Endothelial cell of umbilical vein (primary cell): ENCODE results near the gene TFDP3. TPM values are rescaled to one million over a fixed set of nuclear protein-coding genes. Genes with fewer than 3 reads are reported as not detected.

ENCODE experiments used
- BruUV-seq: library from RNA; stranded (reverse); fragments of 400-500 nt; replicated peaks from 2 replicates; lab custom pipeline; 2021; lab: Mats Ljungman, UMichigan
- CTCF ChIA-PET: fragments of 300-600, 350-600 bp; sonication (Branson Sonifier 250); formaldehyde crosslinking; loops from one replicate; lab custom pipeline; 2021; ENCODE audit warnings: antibody characterized with exemption, inconsistent platforms; lab: Charles Lee
- POLR2A ChIA-PET: fragments of 300-600, 350-600 bp; sonication (Branson Sonifier 250); formaldehyde crosslinking; loops from one replicate; lab custom pipeline; 2021; ENCODE audit warnings: antibody characterized with exemption, inconsistent platforms; lab: Charles Lee
- DNase-seq: peaks from one replicate; pipeline ENCODE4 v3.0.0-alpha.2; 2011; ENCODE audit warnings: low read depth, low spot score
- FAIRE-seq: peaks from 2 replicates; lab custom pipeline; 2011; peaks lifted over from hg19 to GRCh38; lab: Jason Lieb, UNC
- H2AFZ ChIP-seq: 2 replicates; pipeline ENCODE4 v1.6.0; 2012; ENCODE audit warnings: low read depth, low read length, control low read depth, inconsistent platforms
- H3K27ac ChIP-seq: 2 replicates; pipeline ENCODE4 v1.5.1; 2011; ENCODE audit warnings: low read depth, mild to moderate bottlenecking, control low read depth, low read length, moderate library complexity; ENCODE audit not compliant: insufficient read depth
- H3K27me3 ChIP-seq, 2 experiments: 2 replicates each; pipeline versions ENCODE4 v1.6.0 to v1.6.1; 2011; ENCODE audit warnings: low read length in 2 of 2, mixed read lengths in 1 of 2; ENCODE audit not compliant: control insufficient read depth in 2 of 2, insufficient read depth in 2 of 2
- H3K36me3 ChIP-seq, 2 experiments: 2 replicates in 1 of 2; 3 replicates in 1 of 2; pipeline ENCODE4 v1.5.1; 2011; ENCODE audit warnings: low read length in 2 of 2, mild to moderate bottlenecking in 1 of 2, moderate library complexity in 1 of 2; ENCODE audit not compliant: control insufficient read depth in 2 of 2, insufficient read depth in 2 of 2; ENCODE audit errors: extremely low read depth in 1 of 2
- H3K4me1 ChIP-seq: 3 replicates; pipeline ENCODE4 v1.5.1; 2011; ENCODE audit warnings: mild to moderate bottlenecking, low read length; ENCODE audit not compliant: control insufficient read depth, insufficient read depth; ENCODE audit errors: extremely low read depth
- H3K4me2 ChIP-seq: 2 replicates; pipeline ENCODE4 v1.6.1; 2011; ENCODE audit warnings: low read length, control low read depth, mixed read lengths; ENCODE audit not compliant: insufficient read depth
- H3K4me3 ChIP-seq, 3 experiments: fragments of 200-600 bp in 1 of 3; sonication (generic), shearing (Covaris generic) in 1 of 3; replicated peaks in 1 of 3; 2 replicates each; pipeline ENCODE4 v1.5.1; 2011 to 2016; ENCODE audit warnings: control low read depth in 3 of 3, low read length in 3 of 3, mild to moderate bottlenecking in 2 of 3, inconsistent platforms in 1 of 3, low read depth in 1 of 3, moderate library complexity in 1 of 3; ENCODE audit not compliant: insufficient read depth in 1 of 3
- H3K79me2 ChIP-seq: 2 replicates; pipeline ENCODE4 v1.6.0; 2012; ENCODE audit warnings: low read length, inconsistent platforms; ENCODE audit not compliant: control insufficient read depth, insufficient read depth
- H3K9ac ChIP-seq: replicated peaks from 2 replicates; pipeline ENCODE3; 2011; ENCODE audit warnings: low read length, control low read depth; ENCODE audit not compliant: insufficient read depth; ENCODE audit errors: extremely low read depth
- H3K9me1 ChIP-seq: replicated peaks from 3 replicates; pipeline ENCODE4 v1.6.0; 2011; ENCODE audit warnings: mild to moderate bottlenecking, low read length; ENCODE audit not compliant: control insufficient read depth, insufficient read depth; ENCODE audit errors: extremely low read depth
- H3K9me3 ChIP-seq: replicated peaks from 2 replicates; pipeline ENCODE4 v1.5.1; 2012; ENCODE audit warnings: low read length, inconsistent platforms; ENCODE audit not compliant: control insufficient read depth, insufficient read depth
- H4K20me1 ChIP-seq: replicated peaks from 2 replicates; pipeline ENCODE3; 2011; ENCODE audit warnings: mild to moderate bottlenecking, low read length; ENCODE audit not compliant: control insufficient read depth, insufficient read depth; ENCODE audit errors: extremely low read depth
- EZH2 ChIP-seq: IDR thresholded peaks from 2 replicates; pipeline ENCODE4 v1.6.1; 2012; ENCODE audit warnings: borderline replicate concordance, low read depth, mild to moderate bottlenecking, moderate library complexity, low read length, inconsistent platforms; ENCODE audit not compliant: severe bottlenecking
- FOS ChIP-seq: IDR thresholded peaks from 2 replicates; pipeline ENCODE4 v1.6.1; 2011; ENCODE audit warnings: mild to moderate bottlenecking, low read length, moderate library complexity, borderline replicate concordance; ENCODE audit not compliant: insufficient read depth
- GATA2 ChIP-seq: IDR thresholded peaks from 2 replicates; pipeline ENCODE4 v1.7.0; 2011; ENCODE audit warnings: low read depth, mild to moderate bottlenecking, moderate library complexity, mixed read lengths, low read length; ENCODE audit not compliant: insufficient read length, insufficient read depth
- JUN ChIP-seq: IDR thresholded peaks from 2 replicates; pipeline ENCODE4 v1.6.1; 2011; ENCODE audit warnings: borderline replicate concordance, low read depth; ENCODE audit not compliant: insufficient read length, insufficient read depth
- MYC ChIP-seq: IDR thresholded peaks from one replicate; pipeline ENCODE4 v1.6.1; 2011; ENCODE audit warnings: mild to moderate bottlenecking, low read depth, low read length
- POLR2A ChIP-seq: IDR thresholded peaks from 2 replicates; pipeline ENCODE4 v1.6.1; 2012; ENCODE audit warnings: low read depth, mild to moderate bottlenecking, control low read depth, low read length
- POLR2AphosphoS5 ChIP-seq: IDR thresholded peaks from 2 replicates; pipeline ENCODE4 v1.6.1; 2012; ENCODE audit warnings: low read depth, mild to moderate bottlenecking, control low read depth, low read length, moderate library complexity; ENCODE audit not compliant: insufficient read depth
- dilution Hi-C: fragments of 300-500 bp; cut with MboI; formaldehyde crosslinking; loops from one replicate; pipeline ENCODE4 v1.15.0; 2019; ENCODE audit warnings: low sequenced_read_pairs; ENCODE audit not compliant: extremely low pct_ligation_motif_present
- intact Hi-C: fragments of 100-400 bp; cut with micrococcal nuclease; formaldehyde crosslinking; loops from one replicate; pipeline ENCODE4 v1.10.0; 2022
- polyA plus RNA-seq, 4 experiments: library from polyadenylated mRNA; depleted of rRNA in 3 of 4; stranded (reverse) in 3 of 4; unstranded in 1 of 4; fragments of >200 nt; gene quantifications; 2 replicates each; pipeline versions ENCODE4 v1.2.1 to v1.2.3, GENCODE V29; 2011 to 2012; ENCODE audit warnings: missing spikeins in 1 of 4
- total RNA-seq: library from RNA; stranded (reverse); gene quantifications from 2 replicates; pipeline ENCODE4 v1.2.3, GENCODE V29; 2021
- TF ChIP-seq, protein P1 (sequence below), 2 donors: IDR thresholded peaks; 1 replicate in 1 of 2; 2 replicates in 1 of 2; pipeline ENCODE4 v1.5.1; 2011; ENCODE audit warnings: low read length in 2 of 2, mild to moderate bottlenecking in 2 of 2, moderate library complexity in 2 of 2, control low read depth in 1 of 2, inconsistent platforms in 1 of 2, low read depth in 1 of 2; ENCODE audit not compliant: insufficient read depth in 1 of 2; ENCODE audit errors: extremely low read depth in 1 of 2
- TF ChIP-seq, protein P2 (sequence below): IDR thresholded peaks from 2 replicates; pipeline ENCODE4 v1.6.1; 2011; ENCODE audit not compliant: insufficient read depth, insufficient read length

Gene TFDP3
- total and polyA plus RNA-seq, 2 donors (not counting 3 experiments of a cell fraction or from before 2014, with no cell fraction given), result not detected

DNA sequence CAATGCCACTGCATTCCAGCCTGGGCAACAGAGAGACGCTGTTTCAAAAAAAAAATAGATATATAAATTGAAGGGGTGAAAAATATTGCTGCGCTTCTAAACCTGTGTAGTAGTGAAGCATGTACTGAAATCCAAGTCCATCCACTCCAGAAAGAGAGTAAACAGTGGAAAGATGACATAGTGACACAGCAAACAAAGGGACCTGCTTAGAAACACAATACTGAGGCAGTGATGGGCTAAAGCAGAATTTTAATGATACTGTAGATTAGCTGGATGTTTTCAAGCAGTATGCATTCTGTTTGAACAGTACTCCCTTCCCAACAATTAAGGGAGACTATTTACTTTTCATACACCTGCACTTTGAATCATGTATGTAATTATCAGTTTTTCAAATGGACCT lies 42.5 kb downstream of the TFDP3 start:
- no TSS peak for BruUV-seq
- no peaks in the 10 kb centered on the region for H3K79me2 ChIP-seq
- CTCF ChIA-PET, result no interaction called here
- no peaks in the 10 kb centered on the region for H4K20me1 ChIP-seq
- no peaks in the 10 kb centered on the region for H3K27me3 ChIP-seq
- FAIRE-seq (no peak), DNase-seq (no peak)
- intact Hi-C loops (loop anchor here (10.0 kb wide), 1 partner anchor 171 kb away; no protein-coding TSS in a partner anchor), dilution Hi-C loops (no loop called here)
- POLR2A ChIA-PET, result no interaction called here
- H2AFZ ChIP-seq, result no peak overlapping the region
- no peak overlapping the region for H3K4me2 ChIP-seq
- no peaks in the 10 kb centered on the region for H3K9me3 ChIP-seq
- TF ChIP-seq FOS (no peak), POLR2AphosphoS5 (no peak), POLR2A (no peak), GATA2 (no peak), JUN (no peak), EZH2 (no peak), MYC (no peak)
- TF ChIP-seq, protein P1, sequence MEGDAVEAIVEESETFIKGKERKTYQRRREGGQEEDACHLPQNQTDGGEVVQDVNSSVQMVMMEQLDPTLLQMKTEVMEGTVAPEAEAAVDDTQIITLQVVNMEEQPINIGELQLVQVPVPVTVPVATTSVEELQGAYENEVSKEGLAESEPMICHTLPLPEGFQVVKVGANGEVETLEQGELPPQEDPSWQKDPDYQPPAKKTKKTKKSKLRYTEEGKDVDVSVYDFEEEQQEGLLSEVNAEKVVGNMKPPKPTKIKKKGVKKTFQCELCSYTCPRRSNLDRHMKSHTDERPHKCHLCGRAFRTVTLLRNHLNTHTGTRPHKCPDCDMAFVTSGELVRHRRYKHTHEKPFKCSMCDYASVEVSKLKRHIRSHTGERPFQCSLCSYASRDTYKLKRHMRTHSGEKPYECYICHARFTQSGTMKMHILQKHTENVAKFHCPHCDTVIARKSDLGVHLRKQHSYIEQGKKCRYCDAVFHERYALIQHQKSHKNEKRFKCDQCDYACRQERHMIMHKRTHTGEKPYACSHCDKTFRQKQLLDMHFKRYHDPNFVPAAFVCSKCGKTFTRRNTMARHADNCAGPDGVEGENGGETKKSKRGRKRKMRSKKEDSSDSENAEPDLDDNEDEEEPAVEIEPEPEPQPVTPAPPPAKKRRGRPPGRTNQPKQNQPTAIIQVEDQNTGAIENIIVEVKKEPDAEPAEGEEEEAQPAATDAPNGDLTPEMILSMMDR (IDR thresholded peaks at IDR 0.05; ENCODE audit: extremely low read depth in 1 of 2, insufficient read depth in 1 of 2, low read depth in 1 of 2, low read length in 2 of 2), result no peak
- TF ChIP-seq, protein P2, sequence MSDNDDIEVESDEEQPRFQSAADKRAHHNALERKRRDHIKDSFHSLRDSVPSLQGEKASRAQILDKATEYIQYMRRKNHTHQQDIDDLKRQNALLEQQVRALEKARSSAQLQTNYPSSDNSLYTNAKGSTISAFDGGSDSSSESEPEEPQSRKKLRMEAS, result no peak
- H3K4me1 ChIP-seq, result no peaks in the 10 kb centered on the region
- no peaks in the 10 kb centered on the region for H3K9me1 ChIP-seq
- H3K36me3 ChIP-seq, result no peaks in the 10 kb centered on the region
- H3K27ac ChIP-seq, result no peak overlapping the region
- H3K9ac ChIP-seq, result no peak overlapping the region
- H3K4me3 ChIP-seq, result no peak overlapping the region
